ENCODE data around the gene EPC1.

- no peak for TF ChIP-seq CTCF (IDR thresholded peaks at IDR 0.05; ENCODE audit: control extremely low read depth in 1 of 3, insufficient read depth in 1 of 3, low read depth in 1 of 3, low read length in 3 of 3)
- no peak for TF ChIP-seq E2F6 (IDR thresholded peaks at IDR 0.05)
- no peak for TF ChIP-seq SP1 (IDR thresholded peaks at IDR 0.05; ENCODE audit: low read depth, low read length)
- no peak for TF ChIP-seq SIX5 (IDR thresholded peaks at IDR 0.05; ENCODE audit: low read depth, low read length)
- TF ChIP-seq SRF (IDR thresholded peaks at IDR 0.05; ENCODE audit: low read depth, low read length), result no peak
- no peak for TF ChIP-seq SP2 (IDR thresholded peaks at IDR 0.05; ENCODE audit: low read length)
- TF ChIP-seq POLR2A (IDR thresholded peaks at IDR 0.05; ENCODE audit: control extremely low read depth in 1 of 2, low read depth in 2 of 2, low read length in 2 of 2), result no peak
- no peak for TF ChIP-seq ZNF274 (IDR thresholded peaks at IDR 0.05; ENCODE audit: borderline replicate concordance, extremely low read depth, low read length)
- no peak for TF ChIP-seq RAD21 (IDR thresholded peaks at IDR 0.05 in 1 of 2, conservative IDR thresholded peaks at IDR 0.05 in 1 of 2; ENCODE audit: low read depth in 2 of 2, low read length in 2 of 2)
- TF ChIP-seq MAX (IDR thresholded peaks at IDR 0.05), result no peak
- no peak for TF ChIP-seq EZH2 (IDR thresholded peaks at IDR 0.05; ENCODE audit: low read depth, low read length, severe bottlenecking)
Observed at GRCh38 chr10:32327364-32327691, 19.6 kb downstream of the EPC1 start.

Data from H1 (cell line).